HepG2 (cell line): ENCODE results near the gene PLOD3. TPM values are rescaled to one million over a fixed set of nuclear protein-coding genes. Genes with fewer than 3 reads are reported as not detected.
A peak's percentile ranks its signal among the peaks of the same experiment; 100 is the strongest.

ENCODE experiments used
- BHLHE40 ChIP-seq: IDR thresholded peaks from 2 replicates; pipeline ENCODE4 v1.6.1; 2011; ENCODE audit warnings: low read length, improper control_type of control experiment
- CCDC6 ChIP-seq: sonication (generic); formaldehyde crosslinking; IDR thresholded peaks from 2 replicates; pipeline ENCODE4 v1.8.1; 2022; ENCODE audit warnings: mild to moderate bottlenecking, missing genetic modification reagents, moderate library complexity
- HCFC1 ChIP-seq: fragments of 150-350 bp; IDR thresholded peaks from 2 replicates; pipeline ENCODE4 v1.6.1; 2014; ENCODE audit warnings: low read depth, low read length
- HNF4A ChIP-seq: sonication (generic); formaldehyde crosslinking; IDR thresholded peaks from 2 replicates; pipeline ENCODE4 v1.4.0; 2020; ENCODE audit warnings: missing genetic modification reagents
- HNF4G ChIP-seq, 2 experiments: sonication (generic) in 1 of 2; formaldehyde crosslinking in 1 of 2; IDR thresholded peaks; 2 replicates each; pipeline versions ENCODE4 v1.4.0 to v1.6.1; 2011 to 2020; ENCODE audit warnings: borderline replicate concordance in 2 of 2, low read depth in 2 of 2, mild to moderate bottlenecking in 2 of 2, low read length in 1 of 2, missing genetic modification reagents in 1 of 2, moderate library complexity in 1 of 2
- MXI1 ChIP-seq: IDR thresholded peaks from 3 replicates; pipeline ENCODE4 v1.6.1; 2012; ENCODE audit warnings: low read depth, low read length, inconsistent platforms, borderline replicate concordance
- PAX8 ChIP-seq: sonication (generic); formaldehyde crosslinking; IDR thresholded peaks from 2 replicates; pipeline ENCODE4 v1.8.0; 2022; ENCODE audit warnings: mild to moderate bottlenecking, missing genetic modification reagents, borderline replicate concordance
- PHF5A ChIP-seq: IDR thresholded peaks from one replicate; pipeline ENCODE4 v1.6.1; 2018; ENCODE audit warnings: low read depth, missing genetic modification reagents; ENCODE audit not compliant: unreplicated experiment
- PRMT3 ChIP-seq: sonication (generic); formaldehyde crosslinking; IDR thresholded peaks from 2 replicates; pipeline ENCODE4 v1.8.1; 2022; ENCODE audit warnings: low read depth, mild to moderate bottlenecking, moderate library complexity, missing genetic modification reagents, borderline replicate concordance
- RFXAP ChIP-seq: sonication (generic); formaldehyde crosslinking; IDR thresholded peaks from 2 replicates; pipeline ENCODE4 v1.4.0; 2020; ENCODE audit warnings: missing genetic modification reagents, borderline replicate concordance
- SP5 ChIP-seq: IDR thresholded peaks from 2 replicates; pipeline ENCODE4 v1.6.1; 2016; ENCODE audit warnings: low read depth, borderline replicate concordance
- ZBTB34 ChIP-seq: sonication (generic); formaldehyde crosslinking; IDR thresholded peaks from 2 replicates; pipeline ENCODE4 v1.8.0; 2022; ENCODE audit warnings: mild to moderate bottlenecking, missing genetic modification reagents
- ZFP91 ChIP-seq: sonication (generic); formaldehyde crosslinking; IDR thresholded peaks from 2 replicates; pipeline ENCODE4 v1.9.0; 2022; ENCODE audit warnings: missing genetic modification reagents, mild to moderate bottlenecking, borderline replicate concordance
- ZNF230 ChIP-seq: sonication (generic); formaldehyde crosslinking; IDR thresholded peaks from 2 replicates; pipeline ENCODE4 v1.4.0; 2020; ENCODE audit warnings: mild to moderate bottlenecking, missing genetic modification reagents
- ZNF292 ChIP-seq: sonication (generic); formaldehyde crosslinking; IDR thresholded peaks from 2 replicates; pipeline ENCODE4 v1.8.1; 2022; ENCODE audit warnings: mild to moderate bottlenecking, low read depth, missing genetic modification reagents, borderline replicate concordance
- ZNF317 ChIP-seq: sonication (generic); formaldehyde crosslinking; IDR thresholded peaks from 2 replicates; pipeline ENCODE4 v1.5.0; 2020; ENCODE audit warnings: mild to moderate bottlenecking, missing genetic modification reagents
- ZNF609 ChIP-seq: sonication (generic); formaldehyde crosslinking; IDR thresholded peaks from 2 replicates; pipeline ENCODE4 v1.4.0; 2020; ENCODE audit warnings: mild to moderate bottlenecking, missing genetic modification reagents, borderline replicate concordance
- ZNF746 ChIP-seq: sonication (generic); formaldehyde crosslinking; IDR thresholded peaks from 2 replicates; pipeline ENCODE4 v1.8.0; 2022; ENCODE audit warnings: mild to moderate bottlenecking, missing genetic modification reagents
- ZNF788 ChIP-seq: sonication (generic); formaldehyde crosslinking; IDR thresholded peaks from 2 replicates; pipeline ENCODE4 v1.5.0; 2020; ENCODE audit warnings: mild to moderate bottlenecking, missing genetic modification reagents, borderline replicate concordance
- ZNF879 ChIP-seq: sonication (generic); formaldehyde crosslinking; IDR thresholded peaks from 2 replicates; pipeline ENCODE4 v1.8.1; 2023; ENCODE audit warnings: missing genetic modification reagents
- polyA plus RNA-seq, 8 experiments: library from polyadenylated mRNA; depleted of rRNA in 3 of 8; stranded (reverse) in 7 of 8; unstranded in 1 of 8; fragments of >200 nt; fragmentation: Illumina TruSeq in 4 of 8; extraction: Trizol in 4 of 8; gene quantifications; 2 replicates each; pipeline versions ENCODE4 v1.2.1 to v1.2.3, GENCODE V29; 2011 to 2016; ENCODE audit warnings: low read depth in 4 of 8, missing spikeins in 1 of 8, mixed read lengths in 1 of 8; ENCODE audit not compliant: insufficient read depth in 1 of 8
- total RNA-seq, 5 experiments: library from RNA; depleted of rRNA; stranded (reverse); fragments of >200 nt; fragmentation: Illumina TruSeq; extraction: Trizol; gene quantifications; 2 replicates each; pipeline ENCODE4 v1.2.3, GENCODE V29; 2016; ENCODE audit warnings: low read depth in 1 of 5

PLOD3 gene
- total and polyA plus RNA-seq, 2 of the 13 experiments (the other 11 are each of a cell fraction or from before 2014, with no cell fraction given) = 65.8 to 67.4 TPM

- TF ChIP-seq ZFP91 (CRISPR knock-in tag) = peak; percentile 35; the same call in 1 of the 2 replicates
- TF ChIP-seq ZBTB34 = 0 out of 2 replicates have a peak, but pooled peaks have one; percentile 19
- no peak for TF ChIP-seq ZNF879 (CRISPR knock-in tag)
- TF ChIP-seq ZNF609 (CRISPR knock-in tag) = peak; percentile 24; the same call in 1 of the 2 replicates
- TF ChIP-seq MXI1 = peak; percentile 92
- TF ChIP-seq SP5 (CRISPR knock-in tag) = peak; percentile 23
- no peak for TF ChIP-seq ZNF292 (CRISPR knock-in tag)
- TF ChIP-seq ZNF230 (CRISPR knock-in tag) = no peak; the same call in 1 of the 2 replicates
- no peak for TF ChIP-seq PHF5A (CRISPR knock-in tag)
- 0 out of 2 replicates have a peak, but pooled peaks have one; percentile 26 for TF ChIP-seq ZNF746 (CRISPR knock-in tag)
- peak; percentile 52 for TF ChIP-seq CCDC6 (CRISPR knock-in tag)
- peak; percentile 35; the same call in 1 of the 2 replicates for TF ChIP-seq ZNF317 (CRISPR knock-in tag)
- TF ChIP-seq HCFC1 = peak; percentile 80
- TF ChIP-seq ZNF788 (CRISPR knock-in tag) = peak; percentile 53; the same call in 1 of the 2 replicates
- TF ChIP-seq PAX8 (CRISPR knock-in tag) = peak; percentile 57; the same call in 1 of the 2 replicates
- peak; percentile 47 for TF ChIP-seq HNF4A (CRISPR knock-in tag)
- TF ChIP-seq HNF4G (IDR thresholded peaks at IDR 0.05; ENCODE audit: borderline replicate concordance, low read depth, low read length) = peak; percentile 31; the same call in 1 of the 2 replicates
- peak; percentile 66; the same call in 1 of the 2 replicates for TF ChIP-seq HNF4G (CRISPR knock-in tag; IDR thresholded peaks at IDR 0.05; ENCODE audit: borderline replicate concordance, low read depth)
- TF ChIP-seq BHLHE40 = 0 out of 2 replicates have a peak, but pooled peaks have one; percentile 50
- TF ChIP-seq PRMT3 (CRISPR knock-in tag) = no peak
- peak; percentile 47; the same call in 1 of the 2 replicates for TF ChIP-seq RFXAP (CRISPR knock-in tag)
Observed at GRCh38 chr7:101217388-101218235, at the start of gene PLOD3, which contains the start of gene ZNHIT1 (continued).
